WTC11 (cell line): ENCODE results near the gene ANXA6. TPM values are rescaled to one million over a fixed set of nuclear protein-coding genes. Genes with fewer than 3 reads are reported as not detected.
A peak's percentile ranks its signal among the peaks of the same experiment; 100 is the strongest.

Source experiments
- ATAC-seq: fragments of 200-7000 bp; cut with Tn5 transposase; 2 replicates; pipeline ENCODE4 v1.10.0; 2021; ENCODE audit warnings: mild to moderate bottlenecking, moderate library complexity
- CTCF ChIA-PET: fragments of 300-600 bp; sonication (Branson Sonifier 250); formaldehyde crosslinking; loops from one replicate; lab custom pipeline; 2021; ENCODE audit warnings: antibody characterized with exemption; lab: Charles Lee
- POLR2A ChIA-PET: fragments of 350-600 bp; sonication (Branson Sonifier 250); formaldehyde crosslinking; loops from one replicate; lab custom pipeline; 2021; ENCODE audit warnings: antibody characterized with exemption; lab: Charles Lee
- DNase-seq: peaks from one replicate; pipeline ENCODE4 v3.0.0; 2021; ENCODE audit warnings: low spot score
- H3K27ac Mint-ChIP-seq: 2 replicates; pipeline ENCODE4 v1.8.0; 2021; ENCODE audit warnings: mixed read lengths
- H3K27me3 Mint-ChIP-seq: 2 replicates; pipeline ENCODE4 v1.8.0; 2021; ENCODE audit warnings: low read depth, mild to moderate bottlenecking, moderate library complexity, mixed read lengths
- H3K36me3 Mint-ChIP-seq: 2 replicates; pipeline ENCODE4 v1.8.0; 2021; ENCODE audit warnings: mixed read lengths
- H3K4me1 Mint-ChIP-seq: 2 replicates; pipeline ENCODE4 v1.8.0; 2022; ENCODE audit warnings: mixed read lengths
- H3K4me3 Mint-ChIP-seq: 2 replicates; pipeline ENCODE4 v1.8.0; 2021; ENCODE audit warnings: mild to moderate bottlenecking, moderate library complexity, mixed read lengths
- H3K9me3 Mint-ChIP-seq: 2 replicates; pipeline ENCODE4 v1.8.0; 2021; ENCODE audit warnings: mixed read lengths
- CREB1 ChIP-seq: sonication (generic); formaldehyde crosslinking; IDR thresholded peaks from 2 replicates; pipeline ENCODE4 v1.8.0; 2023; ENCODE audit warnings: mild to moderate bottlenecking, missing genetic modification reagents
- ELF4 ChIP-seq: sonication (generic); formaldehyde crosslinking; IDR thresholded peaks from 2 replicates; pipeline ENCODE4 v1.8.1; 2022; ENCODE audit warnings: low read depth, mild to moderate bottlenecking, moderate library complexity, missing genetic modification reagents
- ETV6 ChIP-seq: sonication (generic); formaldehyde crosslinking; IDR thresholded peaks from 2 replicates; pipeline ENCODE4 v1.8.1; 2022; ENCODE audit warnings: mild to moderate bottlenecking, missing genetic modification reagents
- FOXJ3 ChIP-seq: sonication (generic); formaldehyde crosslinking; IDR thresholded peaks from 2 replicates; pipeline ENCODE4 v1.9.0; 2021; ENCODE audit warnings: missing genetic modification reagents, mild to moderate bottlenecking, borderline replicate concordance
- GABPB1 ChIP-seq: sonication (generic); formaldehyde crosslinking; IDR thresholded peaks from 2 replicates; pipeline ENCODE4 v1.8.1; 2023; ENCODE audit warnings: mild to moderate bottlenecking, missing genetic modification reagents
- GTF2I ChIP-seq: fragments of 250-450 bp; sonication (Bioruptor Pico); conservative IDR thresholded peaks from 2 replicates; pipeline ENCODE4 v1.4.0; 2021; ENCODE audit warnings: mild to moderate bottlenecking
- NFYB ChIP-seq: sonication (generic); formaldehyde crosslinking; conservative IDR thresholded peaks from 2 replicates; pipeline ENCODE4 v1.8.0; 2022; ENCODE audit warnings: low read depth, missing genetic modification reagents
- OVOL2 ChIP-seq: fragments of 250-450 bp; sonication (Bioruptor Pico); IDR thresholded peaks from 2 replicates; pipeline ENCODE4 v1.9.0; 2021; ENCODE audit warnings: mild to moderate bottlenecking, borderline replicate concordance
- PRRX2 ChIP-seq: fragments of 250-450 bp; sonication (Bioruptor Pico); IDR thresholded peaks from 2 replicates; pipeline ENCODE4 v1.8.0; 2021; ENCODE audit warnings: mild to moderate bottlenecking
- SP1 ChIP-seq: sonication (generic); formaldehyde crosslinking; conservative IDR thresholded peaks from 2 replicates; pipeline ENCODE4 v1.8.1; 2022; ENCODE audit warnings: missing genetic modification reagents
- TP53 ChIP-seq: sonication (generic); formaldehyde crosslinking; IDR thresholded peaks from 2 replicates; pipeline ENCODE4 v1.8.1; 2023; ENCODE audit warnings: mild to moderate bottlenecking, missing genetic modification reagents
- ZBTB21 ChIP-seq: sonication (generic); formaldehyde crosslinking; IDR thresholded peaks from 2 replicates; pipeline ENCODE4 v1.8.1; 2023; ENCODE audit warnings: mild to moderate bottlenecking, missing genetic modification reagents, borderline replicate concordance
- ZNF138 ChIP-seq: sonication (generic); formaldehyde crosslinking; conservative IDR thresholded peaks from 2 replicates; pipeline ENCODE4 v1.8.1; 2022; ENCODE audit warnings: mild to moderate bottlenecking, moderate library complexity, missing genetic modification reagents
- ZNF423 ChIP-seq: fragments of 250-450 bp; sonication (Bioruptor Pico); IDR thresholded peaks from 2 replicates; pipeline ENCODE4 v2.1.2; 2022; ENCODE audit warnings: mild to moderate bottlenecking, moderate library complexity
- total RNA-seq: library from RNA; stranded (reverse); gene quantifications from 3 replicates; pipeline ENCODE4 v1.2.3, GENCODE V29; 2021
- TF ChIP-seq, protein P1 (sequence below): fragments of 250-450 bp; sonication (Bioruptor Pico); conservative IDR thresholded peaks from 2 replicates; pipeline ENCODE4 v1.9.0; 2021; ENCODE audit warnings: mild to moderate bottlenecking
- TF ChIP-seq, protein P2 (sequence below): sonication (generic); formaldehyde crosslinking; IDR thresholded peaks from 2 replicates; pipeline ENCODE4 v1.8.1; 2022; ENCODE audit warnings: missing genetic modification reagents, borderline replicate concordance
- TF ChIP-seq, protein P3 (sequence below): sonication (generic); formaldehyde crosslinking; conservative IDR thresholded peaks from 2 replicates; pipeline ENCODE4 v1.8.1; 2022; ENCODE audit warnings: mild to moderate bottlenecking, missing genetic modification reagents
- TF ChIP-seq, protein P4 (sequence below): sonication (generic); formaldehyde crosslinking; IDR thresholded peaks from 2 replicates; pipeline ENCODE4 v1.8.1; 2023; ENCODE audit warnings: mild to moderate bottlenecking, moderate library complexity, missing genetic modification reagents
- TF ChIP-seq, protein P5 (sequence below): fragments of 250-450 bp; sonication (Bioruptor Pico); IDR thresholded peaks from 2 replicates; pipeline ENCODE4 v1.8.0; 2021; ENCODE audit warnings: mild to moderate bottlenecking
- TF ChIP-seq, protein P6 (sequence below): sonication (generic); formaldehyde crosslinking; IDR thresholded peaks from 2 replicates; pipeline ENCODE4 v1.8.1; 2022; ENCODE audit warnings: mild to moderate bottlenecking, moderate library complexity, missing genetic modification reagents
- TF ChIP-seq, protein P7 (sequence below): sonication (generic); formaldehyde crosslinking; conservative IDR thresholded peaks from 2 replicates; pipeline ENCODE4 v1.8.1; 2023; ENCODE audit warnings: mild to moderate bottlenecking, low read depth, missing genetic modification reagents, moderate library complexity

Gene ANXA6
- total RNA-seq, 1 experiment from 2014 or later, result 92.8 TPM

DNA sequence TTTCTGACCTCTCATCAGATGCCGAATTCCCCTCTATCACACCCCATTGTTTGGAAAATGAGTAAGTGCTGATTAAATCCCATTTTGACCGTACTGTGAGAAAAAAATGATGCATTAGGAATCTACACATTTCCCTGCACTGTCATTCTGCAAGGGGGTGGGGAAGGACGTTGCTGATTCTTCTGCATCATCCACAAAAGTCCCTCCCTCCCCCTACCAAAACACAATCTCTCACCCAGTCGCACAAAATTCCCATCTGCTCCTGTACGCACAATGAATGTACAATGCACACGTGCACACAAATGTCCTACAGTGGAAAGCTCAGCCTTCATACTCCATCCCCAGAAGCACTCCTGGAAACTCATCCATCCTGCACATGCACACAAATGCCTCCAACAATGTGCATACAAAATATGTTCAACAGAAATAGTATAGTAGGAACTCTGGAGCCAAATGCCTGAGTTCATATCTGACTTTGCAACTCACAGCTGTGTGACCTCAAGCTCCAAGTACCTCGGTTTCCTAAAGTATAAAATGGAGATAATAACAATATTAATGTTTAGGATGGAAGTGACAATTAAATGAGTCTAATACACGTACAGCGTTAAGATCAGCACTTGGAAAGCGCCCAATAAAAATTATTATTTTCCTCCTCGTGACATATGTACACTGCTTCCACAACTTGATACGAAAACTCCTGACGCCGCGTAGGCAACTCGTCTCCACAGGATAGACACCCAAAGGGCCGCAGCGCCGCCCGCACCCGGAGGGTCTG, 77.6 kb downstream of the ANXA6 start (continued):
- TF ChIP-seq GABPB1 (CRISPR knock-in tag) (no peak), PRRX2 (CRISPR knock-in tag) (no peak)
- TF ChIP-seq, all 79 proteins: peak for 0

DNA sequence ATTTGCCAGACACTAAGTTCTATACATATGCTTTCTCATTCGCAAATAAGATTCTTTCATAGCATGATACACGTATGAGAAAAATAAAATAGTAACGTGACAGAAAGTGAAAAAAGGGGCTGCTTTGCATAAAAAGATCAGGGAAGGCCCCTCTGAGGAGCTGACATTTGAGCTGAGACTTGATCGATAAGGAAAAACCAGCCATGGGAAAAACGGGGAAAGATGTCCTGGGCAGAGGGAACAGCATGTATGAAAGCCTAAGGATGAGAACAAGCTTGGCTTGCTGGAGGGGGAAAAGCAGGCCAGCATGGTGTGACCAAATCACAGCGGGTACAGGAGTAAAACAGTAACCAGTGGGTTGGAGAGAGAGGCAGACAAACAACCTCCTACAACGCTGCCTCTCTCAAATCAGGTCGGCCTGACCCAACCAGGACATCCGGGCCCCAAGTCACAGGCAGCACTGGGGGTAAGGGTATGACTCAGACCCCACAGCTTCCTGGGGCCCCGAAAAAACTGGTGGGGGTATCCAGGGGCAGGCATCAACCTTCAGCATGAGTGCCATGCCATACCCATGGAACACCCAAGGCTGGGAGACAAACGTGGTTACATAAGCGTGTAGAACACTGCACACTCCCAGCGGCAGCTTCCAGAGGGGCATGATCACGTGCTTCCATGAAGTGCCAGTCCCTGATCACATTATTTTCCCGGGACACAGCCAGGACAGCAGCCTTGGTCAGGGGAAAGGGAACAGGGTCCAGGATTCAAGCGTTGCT, 78.9 kb downstream of the ANXA6 start:
- DNase-seq, result no peak
- Mint-ChIP-seq H3K36me3 (no peaks in the 10 kb centered on the region), H3K27me3 (no peaks in the 10 kb centered on the region), H3K9me3 (no peaks in the 10 kb centered on the region), H3K4me3 (peak overlapping the region; percentile 83), H3K27ac (no peak overlapping the region)
- ChIA-PET POLR2A (no interaction called here), CTCF (interaction anchor here (1.2 to 6.1 kb wide), 2 partner anchors 27 to 37 kb away, joined by 3 to 45 read pairs; no protein-coding TSS in a partner anchor)
- no peak for ATAC-seq
- TF ChIP-seq, protein P1, sequence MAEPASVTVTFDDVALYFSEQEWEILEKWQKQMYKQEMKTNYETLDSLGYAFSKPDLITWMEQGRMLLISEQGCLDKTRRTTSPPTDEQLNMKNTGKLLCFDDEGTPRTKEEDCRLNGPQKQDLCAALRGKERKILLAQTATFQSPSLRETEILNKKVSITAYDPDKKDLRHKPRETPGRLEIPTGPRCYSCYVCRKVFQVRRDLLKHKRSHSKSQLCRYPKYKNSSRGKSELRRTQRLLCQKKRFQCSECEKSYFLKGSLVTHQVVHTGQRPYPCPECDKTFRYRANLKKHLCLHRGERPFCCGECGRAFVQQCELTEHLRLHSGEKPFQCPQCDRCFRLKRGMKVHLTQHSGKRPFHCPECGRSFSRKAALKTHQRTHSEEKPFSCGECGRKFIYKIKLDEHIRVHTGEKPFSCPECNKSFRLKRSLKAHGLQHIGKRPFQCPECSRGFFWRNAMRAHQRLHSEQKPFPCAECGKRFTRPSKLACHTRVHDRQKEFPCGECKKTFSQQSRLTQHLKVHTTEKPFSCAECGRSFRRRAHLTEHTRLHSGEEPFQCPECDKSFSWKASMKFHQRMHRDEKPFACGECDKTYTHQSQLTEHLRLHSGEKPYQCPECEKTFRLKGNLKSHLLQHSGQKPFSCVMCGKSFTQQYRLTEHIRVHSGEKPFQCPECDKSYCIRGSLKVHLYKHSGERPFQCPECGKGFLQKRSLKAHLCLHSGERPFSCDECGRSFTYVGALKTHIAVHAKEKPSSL (CRISPR knock-in tag), result no peak
- TF ChIP-seq, protein P2, sequence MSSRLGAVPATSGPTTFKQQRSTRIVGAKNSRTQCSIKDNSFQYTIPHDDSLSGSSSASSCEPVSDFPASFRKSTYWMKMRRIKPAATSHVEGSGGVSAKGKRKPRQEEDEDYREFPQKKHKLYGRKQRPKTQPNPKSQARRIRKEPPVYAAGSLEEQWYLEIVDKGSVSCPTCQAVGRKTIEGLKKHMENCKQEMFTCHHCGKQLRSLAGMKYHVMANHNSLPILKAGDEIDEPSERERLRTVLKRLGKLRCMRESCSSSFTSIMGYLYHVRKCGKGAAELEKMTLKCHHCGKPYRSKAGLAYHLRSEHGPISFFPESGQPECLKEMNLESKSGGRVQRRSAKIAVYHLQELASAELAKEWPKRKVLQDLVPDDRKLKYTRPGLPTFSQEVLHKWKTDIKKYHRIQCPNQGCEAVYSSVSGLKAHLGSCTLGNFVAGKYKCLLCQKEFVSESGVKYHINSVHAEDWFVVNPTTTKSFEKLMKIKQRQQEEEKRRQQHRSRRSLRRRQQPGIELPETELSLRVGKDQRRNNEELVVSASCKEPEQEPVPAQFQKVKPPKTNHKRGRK (CRISPR knock-in tag), result no peak
- no peak for TF ChIP-seq ZNF423 (CRISPR knock-in tag)
- TF ChIP-seq, protein P3, sequence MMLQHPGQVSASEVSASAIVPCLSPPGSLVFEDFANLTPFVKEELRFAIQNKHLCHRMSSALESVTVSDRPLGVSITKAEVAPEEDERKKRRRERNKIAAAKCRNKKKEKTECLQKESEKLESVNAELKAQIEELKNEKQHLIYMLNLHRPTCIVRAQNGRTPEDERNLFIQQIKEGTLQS (CRISPR knock-in tag), result no peak
- TF ChIP-seq, protein P4, sequence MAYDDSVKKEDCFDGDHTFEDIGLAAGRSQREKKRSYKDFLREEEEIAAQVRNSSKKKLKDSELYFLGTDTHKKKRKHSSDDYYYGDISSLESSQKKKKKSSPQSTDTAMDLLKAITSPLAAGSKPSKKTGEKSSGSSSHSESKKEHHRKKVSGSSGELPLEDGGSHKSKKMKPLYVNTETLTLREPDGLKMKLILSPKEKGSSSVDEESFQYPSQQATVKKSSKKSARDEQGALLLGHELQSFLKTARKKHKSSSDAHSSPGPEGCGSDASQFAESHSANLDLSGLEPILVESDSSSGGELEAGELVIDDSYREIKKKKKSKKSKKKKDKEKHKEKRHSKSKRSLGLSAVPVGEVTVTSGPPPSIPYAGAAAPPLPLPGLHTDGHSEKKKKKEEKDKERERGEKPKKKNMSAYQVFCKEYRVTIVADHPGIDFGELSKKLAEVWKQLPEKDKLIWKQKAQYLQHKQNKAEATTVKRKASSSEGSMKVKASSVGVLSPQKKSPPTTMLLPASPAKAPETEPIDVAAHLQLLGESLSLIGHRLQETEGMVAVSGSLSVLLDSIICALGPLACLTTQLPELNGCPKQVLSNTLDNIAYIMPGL (CRISPR knock-in tag), result no peak
- no peak for TF ChIP-seq GABPB1 (CRISPR knock-in tag)
- no peak for TF ChIP-seq ZNF138 (CRISPR knock-in tag)
- no peak for TF ChIP-seq GTF2I (CRISPR knock-in tag)
- no peak for TF ChIP-seq ELF4 (CRISPR knock-in tag)
- TF ChIP-seq SP1, result no peak
- no peak for TF ChIP-seq ZBTB21 (CRISPR knock-in tag)
- no peak for TF ChIP-seq NFYB
- no peak for TF ChIP-seq OVOL2 (CRISPR knock-in tag)
- TF ChIP-seq ETV6 (CRISPR knock-in tag), result no peak
- TF ChIP-seq CREB1, result no peak
- TF ChIP-seq, protein P5, sequence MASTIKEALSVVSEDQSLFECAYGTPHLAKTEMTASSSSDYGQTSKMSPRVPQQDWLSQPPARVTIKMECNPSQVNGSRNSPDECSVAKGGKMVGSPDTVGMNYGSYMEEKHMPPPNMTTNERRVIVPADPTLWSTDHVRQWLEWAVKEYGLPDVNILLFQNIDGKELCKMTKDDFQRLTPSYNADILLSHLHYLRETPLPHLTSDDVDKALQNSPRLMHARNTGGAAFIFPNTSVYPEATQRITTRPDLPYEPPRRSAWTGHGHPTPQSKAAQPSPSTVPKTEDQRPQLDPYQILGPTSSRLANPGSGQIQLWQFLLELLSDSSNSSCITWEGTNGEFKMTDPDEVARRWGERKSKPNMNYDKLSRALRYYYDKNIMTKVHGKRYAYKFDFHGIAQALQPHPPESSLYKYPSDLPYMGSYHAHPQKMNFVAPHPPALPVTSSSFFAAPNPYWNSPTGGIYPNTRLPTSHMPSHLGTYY (CRISPR knock-in tag), result no peak
- TF ChIP-seq TP53 (CRISPR knock-in tag), result no peak
- no peak for TF ChIP-seq FOXJ3 (CRISPR knock-in tag)
- TF ChIP-seq, protein P6, sequence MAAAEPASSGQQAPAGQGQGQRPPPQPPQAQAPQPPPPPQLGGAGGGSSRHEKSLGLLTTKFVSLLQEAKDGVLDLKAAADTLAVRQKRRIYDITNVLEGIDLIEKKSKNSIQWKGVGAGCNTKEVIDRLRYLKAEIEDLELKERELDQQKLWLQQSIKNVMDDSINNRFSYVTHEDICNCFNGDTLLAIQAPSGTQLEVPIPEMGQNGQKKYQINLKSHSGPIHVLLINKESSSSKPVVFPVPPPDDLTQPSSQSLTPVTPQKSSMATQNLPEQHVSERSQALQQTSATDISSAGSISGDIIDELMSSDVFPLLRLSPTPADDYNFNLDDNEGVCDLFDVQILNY, result no peak
- TF ChIP-seq, protein P7, sequence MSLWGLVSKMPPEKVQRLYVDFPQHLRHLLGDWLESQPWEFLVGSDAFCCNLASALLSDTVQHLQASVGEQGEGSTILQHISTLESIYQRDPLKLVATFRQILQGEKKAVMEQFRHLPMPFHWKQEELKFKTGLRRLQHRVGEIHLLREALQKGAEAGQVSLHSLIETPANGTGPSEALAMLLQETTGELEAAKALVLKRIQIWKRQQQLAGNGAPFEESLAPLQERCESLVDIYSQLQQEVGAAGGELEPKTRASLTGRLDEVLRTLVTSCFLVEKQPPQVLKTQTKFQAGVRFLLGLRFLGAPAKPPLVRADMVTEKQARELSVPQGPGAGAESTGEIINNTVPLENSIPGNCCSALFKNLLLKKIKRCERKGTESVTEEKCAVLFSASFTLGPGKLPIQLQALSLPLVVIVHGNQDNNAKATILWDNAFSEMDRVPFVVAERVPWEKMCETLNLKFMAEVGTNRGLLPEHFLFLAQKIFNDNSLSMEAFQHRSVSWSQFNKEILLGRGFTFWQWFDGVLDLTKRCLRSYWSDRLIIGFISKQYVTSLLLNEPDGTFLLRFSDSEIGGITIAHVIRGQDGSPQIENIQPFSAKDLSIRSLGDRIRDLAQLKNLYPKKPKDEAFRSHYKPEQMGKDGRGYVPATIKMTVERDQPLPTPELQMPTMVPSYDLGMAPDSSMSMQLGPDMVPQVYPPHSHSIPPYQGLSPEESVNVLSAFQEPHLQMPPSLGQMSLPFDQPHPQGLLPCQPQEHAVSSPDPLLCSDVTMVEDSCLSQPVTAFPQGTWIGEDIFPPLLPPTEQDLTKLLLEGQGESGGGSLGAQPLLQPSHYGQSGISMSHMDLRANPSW, result no peak
- TF ChIP-seq, all 79 proteins: peak for 0
- peaks cover 29% of the 10 kb centered on the region for H3K4me1 Mint-ChIP-seq
